Kasumi-1 (cell line): ENCODE results near the gene DNAJB11.
"Not testable (repeated sequence)": the region's sequence is repeated elsewhere in the genome, so short reads cannot be mapped to it uniquely, and the experiment has no call there.

ENCODE experiments used
- DNase-seq, 2 experiments: peaks; one replicate each; lab custom pipeline; 2025; lab: John Stamatoyannopoulos, UW

Gene DNAJB11

DNA sequence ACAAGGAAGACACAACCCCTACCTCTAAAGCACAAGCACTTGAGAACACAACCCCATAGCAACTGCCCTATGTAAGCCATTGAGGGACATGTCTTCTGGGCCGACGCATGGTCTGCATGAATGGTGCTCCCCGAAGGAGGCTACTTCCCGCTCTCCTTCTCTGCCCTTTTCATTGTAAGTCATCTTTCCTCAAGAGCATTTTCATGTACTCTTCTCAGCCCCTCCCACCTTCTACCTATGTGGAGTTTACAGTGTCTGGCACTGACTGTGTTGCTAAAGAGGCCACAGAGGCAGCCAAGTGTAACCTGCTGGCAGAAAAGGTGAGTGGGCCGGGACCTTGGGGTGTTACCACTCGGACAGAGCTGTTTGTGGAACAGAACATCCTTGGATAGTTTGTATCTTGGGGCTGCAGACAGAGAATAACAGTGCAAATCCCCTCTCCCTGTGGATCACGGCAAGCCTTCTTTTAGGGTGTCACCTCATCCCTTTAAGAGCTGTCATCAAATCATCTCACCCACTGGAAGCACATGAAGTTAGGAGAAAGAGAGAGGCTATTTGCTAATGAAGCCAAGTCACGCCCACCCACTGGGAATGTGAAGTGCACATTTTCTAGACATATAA is 47.9 kb downstream of the DNAJB11 start:
- DNase-seq = no peak

- DNase-seq = no peak
Observed at GRCh38 chr3:186619787-186620212, 49.3 kb downstream of the DNAJB11 start.

GRCh38 chr3:186620213-186621092 is 49.9 kb downstream of the DNAJB11 start:
- no peak for DNase-seq

DNA sequence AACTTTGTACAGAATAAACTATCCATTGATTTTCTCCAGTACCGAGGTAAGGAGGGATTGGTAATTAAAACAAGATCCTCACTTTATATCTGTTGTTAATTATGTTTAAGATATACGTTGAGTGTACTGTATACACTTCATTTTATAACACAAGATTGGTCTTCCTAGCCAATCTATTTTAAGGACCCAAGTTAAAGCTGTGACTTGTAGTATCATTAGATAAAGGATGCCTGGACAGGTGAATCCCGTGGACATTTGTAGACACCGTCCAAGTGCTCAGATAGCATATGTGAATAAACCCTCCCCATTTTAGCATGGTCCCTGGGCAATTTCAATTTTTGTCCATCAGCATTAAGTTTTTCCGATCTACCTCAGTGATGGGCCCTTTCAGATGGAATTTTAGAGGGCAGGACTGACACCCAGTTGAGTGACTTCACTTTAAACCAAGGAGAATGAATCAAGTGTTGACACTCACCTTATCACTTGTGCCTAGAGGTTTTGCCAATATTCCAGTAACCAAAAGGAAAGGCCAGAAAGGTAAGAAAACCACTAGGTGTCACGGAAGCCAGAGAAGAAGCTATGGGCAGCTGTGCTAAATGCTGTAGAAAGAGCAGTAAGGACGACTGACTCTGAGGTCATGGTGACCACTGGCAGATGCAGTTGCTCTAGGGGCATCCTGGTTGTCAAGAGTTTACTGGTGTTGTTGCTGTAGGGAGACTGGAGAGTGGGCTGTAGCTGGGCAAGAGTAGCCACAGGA is 51.6 kb downstream of the DNAJB11 start:
- DNase-seq = no peak

GRCh38 chr3:186622651-186623310 is 52.3 kb downstream of the DNAJB11 start:
- no peak for DNase-seq

DNA sequence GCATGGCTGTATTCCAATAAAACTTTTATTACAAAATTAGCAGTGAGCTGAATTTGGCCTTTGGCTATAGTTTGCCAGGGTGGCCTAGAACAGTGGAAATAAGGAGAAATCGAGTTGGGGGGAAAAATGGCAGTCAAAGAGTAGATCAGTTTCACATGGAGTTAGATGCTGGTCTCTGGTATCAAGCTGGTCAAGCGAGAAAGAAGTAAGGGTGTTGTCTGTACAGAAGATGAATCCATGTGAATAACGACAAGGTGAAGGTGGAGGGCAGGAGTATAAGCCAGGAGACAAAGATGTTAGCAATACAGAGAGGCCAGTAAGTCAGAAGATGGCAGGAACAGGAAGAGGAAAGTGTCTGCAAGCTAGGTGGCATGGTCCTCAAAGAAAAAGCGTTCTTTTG is 54.1 kb downstream of the DNAJB11 start:
- no peak for DNase-seq

DNA sequence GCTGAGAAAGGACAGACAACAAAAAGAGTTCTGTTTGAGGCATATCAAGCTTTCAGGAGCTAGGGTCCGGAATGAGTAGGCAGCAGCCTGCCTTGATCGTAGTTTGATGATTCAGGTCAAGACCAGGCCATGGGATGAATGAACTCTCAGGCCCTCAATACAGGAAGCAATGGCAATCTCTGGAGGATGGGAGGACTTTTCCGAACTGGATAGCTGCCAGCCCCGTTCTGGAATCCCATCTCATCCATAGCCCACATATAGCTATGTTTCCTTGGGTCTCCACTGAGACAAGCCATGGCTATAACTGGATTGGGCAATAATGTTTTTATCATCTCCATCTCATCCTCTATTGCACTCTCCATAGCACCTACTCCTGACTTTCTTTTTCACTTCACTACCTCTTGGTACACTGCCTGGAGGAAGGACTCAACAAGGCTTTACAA is 55.1 kb downstream of the DNAJB11 start:
- DNase-seq = no peak

GRCh38 chr3:186626254-186626847 is 55.8 kb downstream of the DNAJB11 start:
- no peak for DNase-seq

- DNase-seq = no peak
Observed at GRCh38 chr3:186627852-186628414, 57.4 kb downstream of the DNAJB11 start.

GRCh38 chr3:186628756-186629155 is 58.2 kb downstream of the DNAJB11 start:
- DNase-seq = no peak

DNA sequence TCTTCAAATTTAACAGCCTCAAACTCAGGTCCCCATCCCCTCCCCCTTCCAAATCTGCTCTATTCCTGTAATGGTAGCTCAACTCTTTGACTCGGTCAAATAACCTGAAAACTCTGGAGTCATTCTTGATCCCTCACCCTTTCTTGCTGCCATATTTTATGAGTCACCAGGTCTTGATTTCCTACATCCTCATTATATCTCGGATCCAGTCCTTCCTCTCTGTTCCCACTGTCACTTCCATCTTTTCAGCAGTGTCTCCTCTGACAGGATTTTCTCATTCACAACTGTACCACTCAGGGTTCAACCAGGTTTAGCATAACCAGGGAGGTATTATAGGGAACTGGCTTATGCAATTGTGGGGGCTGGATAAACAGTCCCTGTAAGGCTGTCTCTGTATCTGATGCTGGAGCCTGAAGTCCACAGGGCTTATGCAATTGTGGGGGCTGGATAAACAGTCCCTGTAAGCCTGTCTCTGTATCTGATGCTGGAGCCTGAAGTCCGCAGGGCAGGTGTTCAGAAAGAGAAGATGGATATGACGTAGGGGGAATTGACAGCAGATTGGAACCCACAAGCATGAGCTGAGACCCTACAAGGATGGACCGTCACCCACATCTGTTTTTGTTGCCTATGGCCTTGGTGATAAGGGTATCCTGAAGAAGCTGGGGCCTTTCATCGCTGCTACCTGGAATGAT is 60.6 kb downstream of the DNAJB11 start:
- DNase-seq = no peak

DNA sequence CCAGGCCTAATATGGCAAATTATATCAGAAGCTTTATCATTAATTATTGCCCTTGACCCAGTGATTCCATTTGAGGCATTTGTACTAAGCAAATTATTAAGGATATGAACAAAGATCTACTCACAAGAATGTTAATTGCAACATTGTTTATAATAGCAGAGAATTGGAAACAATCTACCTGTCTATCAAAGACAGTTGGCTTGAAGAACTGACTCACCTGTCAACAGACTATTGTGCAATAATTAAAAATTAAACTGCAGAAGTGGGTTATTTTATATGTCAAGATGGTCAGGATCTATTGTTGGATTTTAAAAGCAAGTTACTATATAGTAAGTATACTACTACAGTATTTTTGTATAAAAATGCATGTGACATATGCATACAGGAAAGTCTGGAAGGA is 63.0 kb downstream of the DNAJB11 start:
- DNase-seq = no peak

GRCh38 chr3:186634207-186634606 is 63.7 kb downstream of the DNAJB11 start:
- not testable (repeated sequence) for DNase-seq
